Erythroblast (primary cell): ENCODE data around the gene CTNNA3.

Source experiments
- GATA1 ChIP-seq: IDR thresholded peaks from 2 replicates; pipeline ENCODE4 v1.6.1; 2011; ENCODE audit warnings: low read depth, mild to moderate bottlenecking, control low read depth, low read length, moderate library complexity
- POLR2A ChIP-seq: IDR thresholded peaks from 2 replicates; pipeline ENCODE4 v1.6.1; 2011; ENCODE audit warnings: mild to moderate bottlenecking, low read length

- no peak for TF ChIP-seq POLR2A
- no peak for TF ChIP-seq GATA1
Observed at GRCh38 chr10:66252986-66253385, 1443.0 kb downstream of the CTNNA3 start.
